B cell (primary cell): Measurements from ENCODE around the gene PAPLN.

Experiments used
- EZH2 ChIP-seq: IDR thresholded peaks from 2 replicates; pipeline ENCODE4 v1.6.1; 2012; ENCODE audit warnings: borderline replicate concordance, low read depth, mild to moderate bottlenecking, moderate library complexity, low read length; ENCODE audit not compliant: insufficient read depth, poor library complexity, severe bottlenecking
- TF ChIP-seq, protein P1 (sequence below): fragments of 200-600 bp; IDR thresholded peaks from one replicate; pipeline ENCODE4 v1.8.0; 2022; ENCODE audit warnings: antibody characterized with exemption, mild to moderate bottlenecking

DNA sequence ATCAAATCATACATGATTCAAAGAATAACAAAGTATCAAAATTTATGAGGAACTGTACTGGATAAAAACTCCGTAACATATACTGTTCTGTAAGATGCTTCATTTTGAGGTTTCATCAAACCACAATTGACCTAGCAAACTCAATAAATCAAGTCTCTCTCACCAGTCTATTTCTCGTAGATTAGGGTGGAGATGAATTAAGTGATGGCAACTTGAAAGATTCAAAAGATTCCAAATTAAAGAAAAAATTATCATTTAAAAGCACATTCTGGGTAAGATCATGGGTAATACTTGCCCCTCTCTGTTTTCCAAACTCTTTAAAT is 74.4 kb downstream of the PAPLN start:
- TF ChIP-seq, protein P1, sequence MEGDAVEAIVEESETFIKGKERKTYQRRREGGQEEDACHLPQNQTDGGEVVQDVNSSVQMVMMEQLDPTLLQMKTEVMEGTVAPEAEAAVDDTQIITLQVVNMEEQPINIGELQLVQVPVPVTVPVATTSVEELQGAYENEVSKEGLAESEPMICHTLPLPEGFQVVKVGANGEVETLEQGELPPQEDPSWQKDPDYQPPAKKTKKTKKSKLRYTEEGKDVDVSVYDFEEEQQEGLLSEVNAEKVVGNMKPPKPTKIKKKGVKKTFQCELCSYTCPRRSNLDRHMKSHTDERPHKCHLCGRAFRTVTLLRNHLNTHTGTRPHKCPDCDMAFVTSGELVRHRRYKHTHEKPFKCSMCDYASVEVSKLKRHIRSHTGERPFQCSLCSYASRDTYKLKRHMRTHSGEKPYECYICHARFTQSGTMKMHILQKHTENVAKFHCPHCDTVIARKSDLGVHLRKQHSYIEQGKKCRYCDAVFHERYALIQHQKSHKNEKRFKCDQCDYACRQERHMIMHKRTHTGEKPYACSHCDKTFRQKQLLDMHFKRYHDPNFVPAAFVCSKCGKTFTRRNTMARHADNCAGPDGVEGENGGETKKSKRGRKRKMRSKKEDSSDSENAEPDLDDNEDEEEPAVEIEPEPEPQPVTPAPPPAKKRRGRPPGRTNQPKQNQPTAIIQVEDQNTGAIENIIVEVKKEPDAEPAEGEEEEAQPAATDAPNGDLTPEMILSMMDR: no peak
- no peak for TF ChIP-seq EZH2
